SK-N-SH (cell line): ENCODE measurements around the gene PLEKHA6. TPM values are rescaled to one million over a fixed set of nuclear protein-coding genes. Genes with fewer than 3 reads are reported as not detected.

ENCODE experiments used
- CTCF ChIA-PET: fragments of 300-600, 350-600 bp; formaldehyde crosslinking; extraction: SDS; loops from one replicate; lab custom pipeline; 2021; lab: Yijun Ruan, JAX
- POLR2A ChIA-PET: fragments of 350-600 bp; sonication (Branson Sonifier 250); formaldehyde crosslinking; extraction: SDS; loops from one replicate; lab custom pipeline; 2020; ENCODE audit warnings: antibody characterized with exemption, inconsistent platforms; lab: Yijun Ruan, JAX
- DNase-seq: peaks from one replicate; pipeline ENCODE4 v3.0.0; 2012
- H2AFZ ChIP-seq: fragments of 200-600 bp; sonication (generic); 2 replicates; pipeline ENCODE4 v1.8.1; 2016; ENCODE audit warnings: antibody characterized with exemption, mild to moderate bottlenecking, low read depth
- H3F3A ChIP-seq: fragments of 200-600 bp; sonication (generic); replicated peaks from 2 replicates; pipeline ENCODE3; 2016; ENCODE audit warnings: antibody characterized with exemption, mild to moderate bottlenecking; ENCODE audit not compliant: insufficient read depth
- H3K27ac ChIP-seq, 2 experiments: fragments of 200-500 bp in 1 of 2; fragments of 200-600 bp in 1 of 2; sonication (Bioruptor generic) in 1 of 2; sonication (generic), shearing (Covaris generic) in 1 of 2; 2 replicates each; pipeline versions ENCODE4 v1.5.1 to v1.6.1; 2014 to 2016; ENCODE audit warnings: low read depth in 2 of 2, inconsistent platforms in 1 of 2, low read length in 1 of 2, mild to moderate bottlenecking in 1 of 2, mixed read lengths in 1 of 2
- H3K27me3 ChIP-seq: fragments of 200-600 bp; sonication (generic), shearing (Covaris generic); 2 replicates; pipeline ENCODE4 v1.6.1; 2016; ENCODE audit warnings: mixed run types; ENCODE audit not compliant: insufficient read depth
- H3K36me3 ChIP-seq, 2 experiments: fragments of 200-500 bp in 1 of 2; fragments of 200-600 bp in 1 of 2; sonication (Bioruptor generic) in 1 of 2; sonication (generic) in 1 of 2; replicated peaks in 1 of 2; 2 replicates each; pipeline versions ENCODE3 to v1.5.1; 2014 to 2016; ENCODE audit warnings: low read length in 1 of 2, mild to moderate bottlenecking in 1 of 2; ENCODE audit not compliant: insufficient read depth in 2 of 2, control insufficient read depth in 1 of 2
- H3K4me1 ChIP-seq, 2 experiments: fragments of 200-500 bp in 1 of 2; fragments of 200-600 bp in 1 of 2; sonication (Bioruptor generic) in 1 of 2; sonication (generic), shearing (Covaris generic) in 1 of 2; 2 replicates each; pipeline versions ENCODE4 v1.5.1 to v1.6.1; 2014 to 2016; ENCODE audit warnings: low read depth in 1 of 2, low read length in 1 of 2, mixed run types in 1 of 2; ENCODE audit not compliant: insufficient read depth in 2 of 2, control insufficient read depth in 1 of 2
- H3K4me2 ChIP-seq: fragments of 200-600 bp; sonication (generic), shearing (Covaris generic); 2 replicates; pipeline ENCODE4 v1.6.1; 2017; ENCODE audit warnings: mixed run types
- H3K4me3 ChIP-seq, 2 experiments: fragments of 200-500 bp in 1 of 2; fragments of 200-600 bp in 1 of 2; sonication (Bioruptor generic) in 1 of 2; sonication (generic), shearing (Covaris generic) in 1 of 2; 2 replicates each; pipeline versions ENCODE4 v1.5.1 to v1.8.1; 2014 to 2016; ENCODE audit warnings: low read depth in 2 of 2, inconsistent platforms in 1 of 2, low read length in 1 of 2, mild to moderate bottlenecking in 1 of 2, mixed read lengths in 1 of 2, moderate library complexity in 1 of 2
- H3K79me2 ChIP-seq: fragments of 200-600 bp; sonication (generic); 2 replicates; pipeline ENCODE4 v1.8.1; 2017; ENCODE audit warnings: mild to moderate bottlenecking; ENCODE audit not compliant: insufficient read depth
- H3K9ac ChIP-seq: fragments of 200-600 bp; sonication (generic); 2 replicates; pipeline ENCODE4 v1.6.1; 2017; ENCODE audit warnings: mixed run types
- H3K9me2 ChIP-seq: fragments of 200-600 bp; sonication (generic); 2 replicates; pipeline ENCODE4 v1.6.1; 2017; ENCODE audit warnings: mixed run types
- H3K9me3 ChIP-seq: fragments of 200-600 bp; sonication (generic); 2 replicates; pipeline ENCODE4 v1.6.1; 2017; ENCODE audit warnings: mixed run types, mild to moderate bottlenecking, moderate library complexity
- H4K20me1 ChIP-seq: fragments of 200-600 bp; sonication (generic); 2 replicates; pipeline ENCODE4 v1.6.1; 2017; ENCODE audit warnings: mild to moderate bottlenecking, mixed run types; ENCODE audit not compliant: insufficient read depth
- EP300 ChIP-seq, 2 experiments: IDR thresholded peaks; 2 replicates each; pipeline versions ENCODE4 v1.4.0 to v1.6.1; 2012; ENCODE audit warnings: borderline replicate concordance in 1 of 2, low read depth in 1 of 2, low read length in 1 of 2
- GATA2 ChIP-seq: sonication (generic); formaldehyde crosslinking; IDR thresholded peaks from 2 replicates; pipeline ENCODE4 v1.5.0; 2020; ENCODE audit warnings: mild to moderate bottlenecking, missing genetic modification reagents
- JUND ChIP-seq: IDR thresholded peaks from 2 replicates; pipeline ENCODE4 v1.4.0; 2012
- NRF1 ChIP-seq: IDR thresholded peaks from 2 replicates; pipeline ENCODE4 v1.6.1; 2012; ENCODE audit warnings: low read depth, mild to moderate bottlenecking, low read length
- POLR2AphosphoS5 ChIP-seq: IDR thresholded peaks from 2 replicates; pipeline ENCODE4 v1.6.1; 2012; ENCODE audit warnings: low read depth, low read length
- RCOR1 ChIP-seq: fragments of 150-350 bp; IDR thresholded peaks from 2 replicates; pipeline ENCODE4 v1.6.1; 2017; ENCODE audit warnings: antibody characterized with exemption, low read length
- TAF1 ChIP-seq: IDR thresholded peaks from 2 replicates; pipeline ENCODE4 v1.6.1; 2012; ENCODE audit warnings: low read depth, mild to moderate bottlenecking, low read length, moderate library complexity, borderline replicate concordance
- WGBS: methylation state at CpG from one replicate; pipeline ENCODE4 v1.1.6; 2017; ENCODE audit warnings: low lambda C conversion rate; 5-methylcytosine and 5-hydroxymethylcytosine counted together
- polyA plus RNA-seq, 3 experiments: library from polyadenylated mRNA; depleted of rRNA; stranded (reverse); fragments of >200 nt; gene quantifications; 2 replicates each; pipeline ENCODE4 v1.2.3, GENCODE V29; 2012
- TF ChIP-seq, protein P1 (sequence below): fragments of 150-350 bp; IDR thresholded peaks from 2 replicates; pipeline ENCODE4 v1.6.1; 2016; ENCODE audit warnings: mild to moderate bottlenecking, low read depth, low read length
- TF ChIP-seq, protein P2 (sequence below): fragments of 150-350 bp; IDR thresholded peaks from 2 replicates; pipeline ENCODE4 v1.6.1; 2017; ENCODE audit warnings: antibody characterized with exemption, low read length, low read depth, borderline replicate concordance

Gene PLEKHA6
- polyA plus RNA-seq, 1 of the 3 experiments (the other 2 are of a cell fraction), result 1.2 TPM

- DNase-seq, result no peak
- ChIA-PET CTCF (interaction anchor here (0.6 to 1.0 kb wide), 3 partner anchors 10 to 86 kb away, joined by 3 read pairs; no protein-coding TSS in a partner anchor), POLR2A (no interaction called here)
- Histone ChIP-seq H2AFZ (no peak overlapping the region), H3K9me2 (no peaks in the 10 kb centered on the region), H3K36me3 (no peaks in the 10 kb centered on the region), H3K27ac (no peak overlapping the region), H3K4me2 (no peak overlapping the region), H3K9ac (no peak overlapping the region), H3K9me3 (no peaks in the 10 kb centered on the region), H3K4me3 (no peak overlapping the region), H3K27me3 (no peaks in the 10 kb centered on the region), H3K79me2 (no peaks in the 10 kb centered on the region), H3F3A (no peaks in the 10 kb centered on the region), H4K20me1 (no peaks in the 10 kb centered on the region), H3K4me1 (peaks cover 4 to 79% of the 10 kb centered on the region in 2 experiments; a peak in 2 of 4 replicates)
- WGBS, result 58% methylated on average over 5 of the region's 5 CpGs
- TF ChIP-seq, protein P1, sequence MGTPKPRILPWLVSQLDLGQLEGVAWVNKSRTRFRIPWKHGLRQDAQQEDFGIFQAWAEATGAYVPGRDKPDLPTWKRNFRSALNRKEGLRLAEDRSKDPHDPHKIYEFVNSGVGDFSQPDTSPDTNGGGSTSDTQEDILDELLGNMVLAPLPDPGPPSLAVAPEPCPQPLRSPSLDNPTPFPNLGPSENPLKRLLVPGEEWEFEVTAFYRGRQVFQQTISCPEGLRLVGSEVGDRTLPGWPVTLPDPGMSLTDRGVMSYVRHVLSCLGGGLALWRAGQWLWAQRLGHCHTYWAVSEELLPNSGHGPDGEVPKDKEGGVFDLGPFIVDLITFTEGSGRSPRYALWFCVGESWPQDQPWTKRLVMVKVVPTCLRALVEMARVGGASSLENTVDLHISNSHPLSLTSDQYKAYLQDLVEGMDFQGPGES, result no peak
- TF ChIP-seq EP300 (IDR thresholded peaks at IDR 0.05; ENCODE audit: borderline replicate concordance in 1 of 2, low read depth in 1 of 2, low read length in 1 of 2) (no peak), NRF1 (no peak)
Measured at GRCh38 chr1:204319027-204319426, 40.7 kb downstream of the PLEKHA6 start.

DNA sequence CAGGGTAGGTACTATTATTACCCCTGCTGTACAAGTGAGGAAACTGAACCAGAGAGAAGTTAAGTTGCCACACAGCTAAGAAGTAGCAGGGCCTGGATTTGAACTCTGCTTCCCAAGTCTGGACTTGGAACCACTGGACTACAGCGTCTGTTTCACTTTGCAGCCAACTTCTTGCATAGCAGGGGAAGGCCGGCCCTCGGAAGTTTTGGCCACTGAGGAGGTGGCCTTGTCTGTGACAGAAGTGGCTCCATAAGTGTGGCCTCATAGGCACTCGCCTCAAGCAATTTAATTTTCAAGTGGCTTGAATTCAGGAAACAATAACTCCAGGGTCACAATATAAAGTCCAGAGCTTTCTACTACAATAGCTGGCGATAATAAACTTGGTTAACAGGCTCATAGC lies 41.4 kb downstream of the PLEKHA6 start:
- DNase-seq, result no peak
- Histone ChIP-seq H3K27me3 (no peaks in the 10 kb centered on the region), H3K9ac (no peak overlapping the region), H3K9me3 (no peaks in the 10 kb centered on the region), H3K4me3 (no peak overlapping the region), H3K79me2 (no peaks in the 10 kb centered on the region), H3K4me2 (no peak overlapping the region), H3F3A (no peaks in the 10 kb centered on the region), H3K9me2 (no peaks in the 10 kb centered on the region), H3K36me3 (no peaks in the 10 kb centered on the region), H2AFZ (no peak overlapping the region), H3K4me1 (peaks cover 4 to 83% of the 10 kb centered on the region in 2 experiments; a peak in 2 of 4 replicates), H4K20me1 (no peaks in the 10 kb centered on the region), H3K27ac (no peak overlapping the region; a peak in 2 of 4 replicates)
- WGBS, result 85% methylated on average over 5 of the region's 5 CpGs
- CTCF ChIA-PET, result interaction anchor here (0.7 to 1.8 kb wide), 2 partner anchors 10 to 46 kb away, joined by 3 to 8 read pairs; no protein-coding TSS in a partner anchor
- POLR2A ChIA-PET, result no interaction called here
- TF ChIP-seq, protein P2, sequence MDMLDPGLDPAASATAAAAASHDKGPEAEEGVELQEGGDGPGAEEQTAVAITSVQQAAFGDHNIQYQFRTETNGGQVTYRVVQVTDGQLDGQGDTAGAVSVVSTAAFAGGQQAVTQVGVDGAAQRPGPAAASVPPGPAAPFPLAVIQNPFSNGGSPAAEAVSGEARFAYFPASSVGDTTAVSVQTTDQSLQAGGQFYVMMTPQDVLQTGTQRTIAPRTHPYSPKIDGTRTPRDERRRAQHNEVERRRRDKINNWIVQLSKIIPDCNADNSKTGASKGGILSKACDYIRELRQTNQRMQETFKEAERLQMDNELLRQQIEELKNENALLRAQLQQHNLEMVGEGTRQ, result no peak
- TF ChIP-seq TAF1 (no peak), JUND (no peak)

GRCh38 chr1:204317170-204317569 lies 42.6 kb downstream of the PLEKHA6 start:
- no peak for DNase-seq
- Histone ChIP-seq H3K27ac (peak overlapping the region in 1 of 2 experiments; percentile 60; a peak in 2 of 4 replicates), H3K9me2 (no peaks in the 10 kb centered on the region), H3K36me3 (no peaks in the 10 kb centered on the region), H2AFZ (no peak overlapping the region), H3K9me3 (no peaks in the 10 kb centered on the region), H3F3A (no peaks in the 10 kb centered on the region), H3K4me1 (peaks cover 4 to 83% of the 10 kb centered on the region in 2 experiments; a peak in 2 of 4 replicates), H3K9ac (no peak overlapping the region), H3K27me3 (no peaks in the 10 kb centered on the region), H4K20me1 (no peaks in the 10 kb centered on the region), H3K4me2 (no peak overlapping the region), H3K4me3 (no peak overlapping the region), H3K79me2 (no peaks in the 10 kb centered on the region)
- 57% methylated on average over 5 of the region's 5 CpGs for WGBS
- POLR2A ChIA-PET, result interaction anchor here (1.1 to 1.3 kb wide), 2 partner anchors 11 to 17 kb away, joined by 4 read pairs; no protein-coding TSS in a partner anchor
- peak in 1 of 2 experiments; percentile 54; a peak in 1 of 4 replicates for TF ChIP-seq EP300 (IDR thresholded peaks at IDR 0.05; ENCODE audit: borderline replicate concordance in 1 of 2, low read depth in 1 of 2, low read length in 1 of 2)
- no peak for TF ChIP-seq POLR2AphosphoS5
- TF ChIP-seq RCOR1, result peak; percentile 43; the same call in 1 of the 2 replicates
- TF ChIP-seq GATA2, result peak; percentile 67
- CTCF ChIA-PET, result interaction anchor here (0.9 to 3.4 kb wide), 4 partner anchors 11 to 154 kb away, joined by 3 to 15 read pairs (median 7); no protein-coding TSS in a partner anchor
